HS-5 (cell line): ENCODE measurements around the gene TRABD.
"Not testable (repeated sequence)": the region's sequence is repeated elsewhere in the genome, so short reads cannot be mapped to it uniquely, and the experiment has no call there.

Experiments used
- DNase-seq: peaks from one replicate; pipeline ENCODE4 v3.0.0-alpha.2; 2012; ENCODE audit warnings: low read depth

The TRABD gene

GRCh38 chr22:50185375-50186087 lies at the start of gene TRABD:
TRABD (plus strand) TSS chr22:50185913; CDS start chr22:50193061, 7,148 bp downstream.
- DNase-seq, result peak; percentile 32

- DNase-seq, result no peak
These were observed 49.1 kb upstream of the TRABD start for GRCh38 chr22:50136581-50137015.

- DNase-seq, result not testable (repeated sequence)
These were observed 48.4 kb upstream of the TRABD start for GRCh38 chr22:50137277-50137676.

GRCh38 chr22:50138041-50138440 lies 47.7 kb upstream of the TRABD start:
- DNase-seq, result no peak

- DNase-seq, result no peak
These were observed 46.7 kb upstream of the TRABD start for GRCh38 chr22:50138988-50139387.

- DNase-seq, result no peak
These were observed 45.8 kb upstream of the TRABD start for GRCh38 chr22:50139843-50140415.

GRCh38 chr22:50140615-50141014 lies 45.1 kb upstream of the TRABD start:
- DNase-seq, result no peak

GRCh38 chr22:50141462-50141861 lies 44.3 kb upstream of the TRABD start:
- DNase-seq, result no peak

GRCh38 chr22:50141891-50142363 lies 43.8 kb upstream of the TRABD start:
- no peak for DNase-seq

- no peak for DNase-seq
These were observed 42.6 kb upstream of the TRABD start for GRCh38 chr22:50143096-50143495.

- no peak for DNase-seq
These were observed 41.6 kb upstream of the TRABD start for GRCh38 chr22:50144005-50144614.

- no peak for DNase-seq
These were observed 39.8 kb upstream of the TRABD start for GRCh38 chr22:50145721-50146438.

GRCh38 chr22:50146439-50147238 lies 39.1 kb upstream of the TRABD start:
- DNase-seq, result no peak

GRCh38 chr22:50147258-50148165 lies 38.2 kb upstream of the TRABD start:
- not testable (repeated sequence) for DNase-seq

GRCh38 chr22:50148166-50148500 lies 37.6 kb upstream of the TRABD start:
- DNase-seq, result no peak

GRCh38 chr22:50148991-50149721 lies 36.6 kb upstream of the TRABD start:
- DNase-seq, result peak; percentile 2

- DNase-seq, result no peak
These were observed 35.3 kb upstream of the TRABD start for GRCh38 chr22:50150161-50151129.

GRCh38 chr22:50151571-50152537 lies 33.9 kb upstream of the TRABD start:
- no peak for DNase-seq
